ENCODE data around the gene HERC3. TPM values are rescaled to one million over a fixed set of nuclear protein-coding genes. Genes with fewer than 3 reads are reported as not detected.

HERC3 gene
- total and polyA plus RNA-seq, 2 of the 13 experiments (the other 11 are each of a cell fraction or from before 2014, with no cell fraction given) = 3.8 to 6.2 TPM

DNA sequence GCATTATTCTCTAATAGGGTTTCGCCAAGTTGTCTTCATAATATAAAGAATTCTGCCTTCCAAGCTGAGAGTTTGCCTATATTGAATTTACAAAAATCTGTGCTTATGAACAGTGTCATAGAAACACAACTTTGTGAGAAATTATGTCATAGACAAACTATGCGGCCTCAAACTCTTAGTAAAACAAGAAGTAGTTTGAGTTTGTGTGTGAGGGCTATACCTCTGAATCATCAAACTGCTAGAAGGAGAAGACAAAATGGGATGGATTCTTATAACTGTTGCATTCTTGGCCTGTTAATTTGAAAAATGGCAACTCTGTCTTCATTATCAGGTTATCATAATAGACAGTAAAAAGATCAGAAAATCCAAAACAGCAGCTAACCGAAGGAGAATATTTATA is 151.4 kb downstream of the HERC3 start:
- no peak for DNase-seq (ENCODE audit: low spot score)
- Histone ChIP-seq H3K27me3 (ENCODE audit: control insufficient read depth in 1 of 2, insufficient read depth in 2 of 2, low read length in 2 of 2) (no peaks in the 10 kb centered on the region; a peak in 1 of 5 replicates), H3K9ac (ENCODE audit: insufficient read depth, low read depth, low read length) (no peak overlapping the region), H3K4me2 (ENCODE audit: low read depth, low read length) (no peak overlapping the region), H3K27ac (ENCODE audit: extremely low read length, insufficient read depth, low read length) (no peak overlapping the region), H3K36me3 (replicated peaks in 1 of 2; ENCODE audit: control insufficient read depth in 1 of 2, insufficient read depth in 2 of 2, low read length in 2 of 2) (peaks cover 8 to 65% of the 10 kb centered on the region in 2 experiments), H2AFZ (ENCODE audit: low read length) (no peak overlapping the region), H3K79me2 (ENCODE audit: insufficient read depth, low read length) (no peaks in the 10 kb centered on the region), H3K4me3 (replicated peaks in 1 of 3; ENCODE audit: insufficient read depth in 1 of 3, low read depth in 2 of 3, low read length in 3 of 3) (no peak overlapping the region), H3K4me1 (ENCODE audit: insufficient read depth, low read length) (no peaks in the 10 kb centered on the region), H4K20me1 (ENCODE audit: insufficient read depth, low read length) (no peaks in the 10 kb centered on the region), H3K9me3 (ENCODE audit: low read length) (no peaks in the 10 kb centered on the region)
- in situ Hi-C loops (cut with HindIII; ENCODE audit: extremely low pct_ligation_motif_present, low pct_unique_long_range_greater_than_20kb) (no loop called here), intact Hi-C loops (cut with micrococcal nuclease; ENCODE audit: unreplicated experiment) (no loop called here)
- ChIA-PET POLR2A (no interaction called here), CTCF (ENCODE audit: low intra/inter-chr PET ratio, low total read pairs) (no interaction called here)
- no TSS peak for BruUV-seq (replicated peaks)
- WGBS (ENCODE audit: low lambda C conversion rate) = 99% methylated on average over 3 of the region's 3 CpGs
- ATAC-seq = no peak
- no peak for TF ChIP-seq ZNF430 (CRISPR knock-in tag; IDR thresholded peaks at IDR 0.05)
- no peak for TF ChIP-seq PHF21A (CRISPR knock-in tag; IDR thresholded peaks at IDR 0.05)
- TF ChIP-seq ZNF225 (CRISPR knock-in tag; IDR thresholded peaks at IDR 0.05) = no peak
- TF ChIP-seq ZNF124 (CRISPR knock-in tag; IDR thresholded peaks at IDR 0.05) = no peak
- TF ChIP-seq ASH2L (IDR thresholded peaks at IDR 0.05; ENCODE audit: insufficient read length, low read depth, low read length) = no peak
- TF ChIP-seq, protein P1, sequence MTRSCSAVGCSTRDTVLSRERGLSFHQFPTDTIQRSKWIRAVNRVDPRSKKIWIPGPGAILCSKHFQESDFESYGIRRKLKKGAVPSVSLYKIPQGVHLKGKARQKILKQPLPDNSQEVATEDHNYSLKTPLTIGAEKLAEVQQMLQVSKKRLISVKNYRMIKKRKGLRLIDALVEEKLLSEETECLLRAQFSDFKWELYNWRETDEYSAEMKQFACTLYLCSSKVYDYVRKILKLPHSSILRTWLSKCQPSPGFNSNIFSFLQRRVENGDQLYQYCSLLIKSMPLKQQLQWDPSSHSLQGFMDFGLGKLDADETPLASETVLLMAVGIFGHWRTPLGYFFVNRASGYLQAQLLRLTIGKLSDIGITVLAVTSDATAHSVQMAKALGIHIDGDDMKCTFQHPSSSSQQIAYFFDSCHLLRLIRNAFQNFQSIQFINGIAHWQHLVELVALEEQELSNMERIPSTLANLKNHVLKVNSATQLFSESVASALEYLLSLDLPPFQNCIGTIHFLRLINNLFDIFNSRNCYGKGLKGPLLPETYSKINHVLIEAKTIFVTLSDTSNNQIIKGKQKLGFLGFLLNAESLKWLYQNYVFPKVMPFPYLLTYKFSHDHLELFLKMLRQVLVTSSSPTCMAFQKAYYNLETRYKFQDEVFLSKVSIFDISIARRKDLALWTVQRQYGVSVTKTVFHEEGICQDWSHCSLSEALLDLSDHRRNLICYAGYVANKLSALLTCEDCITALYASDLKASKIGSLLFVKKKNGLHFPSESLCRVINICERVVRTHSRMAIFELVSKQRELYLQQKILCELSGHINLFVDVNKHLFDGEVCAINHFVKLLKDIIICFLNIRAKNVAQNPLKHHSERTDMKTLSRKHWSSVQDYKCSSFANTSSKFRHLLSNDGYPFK (CRISPR knock-in tag; IDR thresholded peaks at IDR 0.05; ENCODE audit: borderline replicate concordance) = no peak
- no peak for TF ChIP-seq MLLT10 (CRISPR knock-in tag; IDR thresholded peaks at IDR 0.05)
- TF ChIP-seq NFATC3 (CRISPR knock-in tag; IDR thresholded peaks at IDR 0.05) = no peak
- no peak for FAIRE-seq
